Right renal pelvis (tissue), 4 donors: ENCODE results near the gene RNLS. TPM values are rescaled to one million over a fixed set of nuclear protein-coding genes. Genes with fewer than 3 reads are reported as not detected.
A peak's percentile ranks its signal among the peaks of the same experiment; 100 is the strongest.

Source experiments
- DNase-seq, 4 donors: peaks; one replicate each; pipeline ENCODE4 v3.0.0-alpha.2; 2013; ENCODE audit warnings: low read depth in 4 of 4, low spot score in 3 of 4, missing footprints in 1 of 4
- polyA plus RNA-seq, 4 donors: library from polyadenylated mRNA; unstranded; fragments of 120-200 nt; gene quantifications; one replicate each; pipeline ENCODE4 v1.2.1, GENCODE V29; 2013; ENCODE audit not compliant: insufficient read length in 4 of 4

Gene RNLS
- polyA plus RNA-seq, 4 donors: 16.7 to 18.8 (median 17.8) TPM

GRCh38 chr10:88401671-88402347, 181.3 kb downstream of the RNLS start:
- no peak for DNase-seq

- DNase-seq: no peak
These were observed 183.9 kb downstream of the RNLS start for GRCh38 chr10:88399240-88399639.

GRCh38 chr10:88395677-88396076, 187.4 kb downstream of the RNLS start:
- DNase-seq: no peak

GRCh38 chr10:88392222-88392621, 190.9 kb downstream of the RNLS start:
- DNase-seq: no peak

GRCh38 chr10:88390041-88390440, 193.1 kb downstream of the RNLS start:
- DNase-seq: no peak

- DNase-seq: peak in 2 of 4 donors; percentile 43 to 60
These were observed 193.7 kb downstream of the RNLS start for GRCh38 chr10:88389456-88389855.

- no peak for DNase-seq
These were observed 194.8 kb downstream of the RNLS start for GRCh38 chr10:88388324-88388723.

GRCh38 chr10:88386821-88387773, 196.0 kb downstream of the RNLS start:
- peak in 3 of 4 donors; percentile 61 to 76 (median 67) for DNase-seq

GRCh38 chr10:88386204-88386788, 196.8 kb downstream of the RNLS start:
- peak in 3 of 4 donors; percentile 52 to 60 (median 57) for DNase-seq

GRCh38 chr10:88385601-88386203, 197.4 kb downstream of the RNLS start:
- DNase-seq: peak in 1 of 4 donors; percentile 37

GRCh38 chr10:88383276-88383675, 199.8 kb downstream of the RNLS start:
- no peak for DNase-seq

- DNase-seq: no peak
These were observed 200.4 kb downstream of the RNLS start for GRCh38 chr10:88382699-88383098.

GRCh38 chr10:88379575-88379974, 203.5 kb downstream of the RNLS start:
- DNase-seq: no peak

- DNase-seq: no peak
These were observed 205.6 kb downstream of the RNLS start for GRCh38 chr10:88377510-88377909.

- no peak for DNase-seq
These were observed 208.5 kb downstream of the RNLS start for GRCh38 chr10:88374392-88375175.

GRCh38 chr10:88372881-88373592, 210.1 kb downstream of the RNLS start:
- no peak for DNase-seq

- no peak for DNase-seq
These were observed 210.9 kb downstream of the RNLS start for GRCh38 chr10:88372051-88372715.

- DNase-seq: no peak
These were observed 212.4 kb downstream of the RNLS start for GRCh38 chr10:88370713-88371112.

GRCh38 chr10:88366772-88367171, 216.3 kb downstream of the RNLS start:
- DNase-seq: no peak
